Transverse colon (tissue), 4 donors: ENCODE measurements around the gene MSLN. TPM values are rescaled to one million over a fixed set of nuclear protein-coding genes. Genes with fewer than 3 reads are reported as not detected.

ENCODE experiments used
- DNase-seq: peaks from one replicate; pipeline ENCODE4 v3.0.0-alpha.2; 2019
- H3K27ac ChIP-seq, 4 donors: fragments of 200-600 bp; sonication (generic); 2 replicates each; pipeline ENCODE4 v1.5.1; 2016 to 2018; ENCODE audit warnings: inconsistent platforms in 4 of 4
- H3K27me3 ChIP-seq: fragments of 200-600 bp; sonication (generic); 2 replicates; pipeline ENCODE4 v1.5.1; 2017; ENCODE audit warnings: inconsistent platforms
- H3K36me3 ChIP-seq, 4 donors: fragments of 200-600 bp; sonication (generic); 2 replicates each; pipeline ENCODE4 v1.5.1; 2017 to 2019; ENCODE audit warnings: inconsistent platforms in 4 of 4
- H3K4me1 ChIP-seq, 4 donors: fragments of 200-600 bp; sonication (generic); 2 replicates each; pipeline ENCODE4 v1.5.1; 2017 to 2020; ENCODE audit warnings: inconsistent platforms in 4 of 4
- H3K4me3 ChIP-seq, 4 donors: fragments of 200-600 bp; sonication (generic); 1 replicate in 1 of 4; 2 replicates in 3 of 4; pipeline versions ENCODE4 v1.5.1 to v1.6.1; 2017 to 2019; ENCODE audit warnings: inconsistent platforms in 4 of 4
- H3K9me3 ChIP-seq, 2 donors: fragments of 200-600 bp; sonication (generic); 2 replicates each; pipeline ENCODE4 v1.5.1; 2017 to 2019; ENCODE audit warnings: inconsistent platforms in 2 of 2
- CTCF ChIP-seq, 5 experiments: fragments of 200-600 bp in 3 of 5; fragments of 450-650 bp in 2 of 5; sonication (generic) in 3 of 5; IDR thresholded peaks; 1 replicate in 2 of 5; 2 replicates in 3 of 5; pipeline ENCODE4 v1.5.1; 2016 to 2017; ENCODE audit warnings: antibody characterized with exemption in 5 of 5, inconsistent platforms in 3 of 5, mild to moderate bottlenecking in 2 of 5, moderate library complexity in 1 of 5
- EP300 ChIP-seq: sonication (generic); formaldehyde crosslinking; IDR thresholded peaks from one replicate; pipeline ENCODE4 v1.6.1; 2017; ENCODE audit warnings: antibody characterized with exemption, low read depth
- POLR2A ChIP-seq: fragments of 450-650 bp; IDR thresholded peaks from one replicate; pipeline ENCODE4 v1.6.1; 2016; ENCODE audit warnings: antibody characterized with exemption, mild to moderate bottlenecking, moderate library complexity
- POLR2AphosphoS5 ChIP-seq, 3 donors: sonication (generic); formaldehyde crosslinking; IDR thresholded peaks; one replicate each; pipeline ENCODE4 v1.6.1; 2016; ENCODE audit warnings: antibody characterized with exemption in 3 of 3
- WGBS, 2 donors: methylation state at CpG; one replicate each; pipeline ENCODE4 v1.1.5; 2018; ENCODE audit warnings: low coverage in 1 of 2; 5-methylcytosine and 5-hydroxymethylcytosine counted together
- in situ Hi-C, 4 donors: fragments of 200-750 bp; cut with MboI; loops; one replicate each; pipeline versions ENCODE4 v1.15.0 to v1.15.1; 2017; ENCODE audit warnings: low sequenced_read_pairs in 3 of 4, low pct_ligation_motif_present in 1 of 4, low pct_unique_long_range_greater_than_20kb in 1 of 4
- intact Hi-C: fragments of 100-400 bp; cut with DNase I; formaldehyde crosslinking; loops from one replicate; pipeline ENCODE4 v1.15.1; 2023; ENCODE audit warnings: low total_unique reads
- total RNA-seq, 4 donors: library from RNA; depleted of rRNA; stranded (reverse); fragments of >200 nt; gene quantifications; one replicate each; pipeline ENCODE4 v1.1.0, GENCODE V29; 2016

The MSLN gene
- total RNA-seq, 4 donors from 2014 or later: 4.9 to 21.2 (median 10.3) TPM; not detected in 1

- Histone ChIP-seq H3K4me3 (no peak overlapping the region), H3K27me3 (peaks cover 64% of the 10 kb centered on the region), H3K27ac (no peak overlapping the region), H3K36me3 (no peaks in the 10 kb centered on the region), H3K9me3 (no peaks in the 10 kb centered on the region), H3K4me1 (no peaks in the 10 kb centered on the region)
- TF ChIP-seq CTCF (IDR thresholded peaks at IDR 0.05) (no peak), POLR2AphosphoS5 (IDR thresholded peaks at IDR 0.05) (no peak), POLR2A (no peak), EP300 (no peak)
- in situ Hi-C loops: no loop called here
- 40 to 68% methylated on average over 1 to 33 of the region's 34 CpGs for WGBS, 2 donors
- DNase-seq: no peak
- intact Hi-C loops: no loop called here
Observed at GRCh38 chr16:759110-759910, 1.2 kb upstream of the MSLN start.

GRCh38 chr16:760065-760464 lies 469 bp upstream of the MSLN start:
- Histone ChIP-seq H3K4me3 (no peak overlapping the region), H3K36me3 (no peaks in the 10 kb centered on the region), H3K27ac (no peak overlapping the region), H3K4me1 (no peaks in the 10 kb centered on the region), H3K9me3 (no peaks in the 10 kb centered on the region), H3K27me3 (peaks cover 56% of the 10 kb centered on the region)
- 60% methylated on average over 13 of the region's 15 CpGs; no CpG with 5 or more reads in 1 of the 2 donors for WGBS, 2 donors
- TF ChIP-seq EP300 (no peak), POLR2AphosphoS5 (IDR thresholded peaks at IDR 0.05) (no peak), POLR2A (no peak), CTCF (IDR thresholded peaks at IDR 0.05) (no peak)
- in situ Hi-C loops (no loop called here), intact Hi-C loops (no loop called here)
- no peak for DNase-seq

- no peak for TF ChIP-seq CTCF (IDR thresholded peaks at IDR 0.05)
- TF ChIP-seq EP300: no peak
- no peak for TF ChIP-seq POLR2AphosphoS5 (IDR thresholded peaks at IDR 0.05)
- TF ChIP-seq POLR2A: no peak
- Histone ChIP-seq H3K27me3 (peaks cover 43% of the 10 kb centered on the region), H3K9me3 (no peaks in the 10 kb centered on the region), H3K4me1 (no peaks in the 10 kb centered on the region), H3K36me3 (no peaks in the 10 kb centered on the region), H3K27ac (no peak overlapping the region), H3K4me3 (no peak overlapping the region)
- in situ Hi-C loops: no loop called here
- WGBS, 2 donors: 35% methylated on average over 22 of the region's 22 CpGs; no CpG with 5 or more reads in 1 of the 2 donors
- intact Hi-C loops: no loop called here
- DNase-seq: no peak
Observed at GRCh38 chr16:761625-762513, 1.3 kb downstream of the MSLN start.

- no peaks in the 10 kb centered on the region for H3K36me3 ChIP-seq
- TF ChIP-seq POLR2AphosphoS5 (IDR thresholded peaks at IDR 0.05) (no peak), CTCF (IDR thresholded peaks at IDR 0.05) (no peak), POLR2A (no peak), EP300 (no peak)
- H3K4me1 ChIP-seq: no peaks in the 10 kb centered on the region
- intact Hi-C loops: no loop called here
- no peak for DNase-seq
- H3K27ac ChIP-seq: no peak overlapping the region
- in situ Hi-C loops: no loop called here
- H3K4me3 ChIP-seq: no peak overlapping the region
- peaks cover 43% of the 10 kb centered on the region for H3K27me3 ChIP-seq
- WGBS, 2 donors: 58% methylated on average over 11 of the region's 17 CpGs; no CpG with 5 or more reads in 1 of the 2 donors
- H3K9me3 ChIP-seq: no peaks in the 10 kb centered on the region
Observed at GRCh38 chr16:762595-763268, 2.2 kb downstream of the MSLN start.
